Thoracic aorta (tissue), 2 donors: Measurements from ENCODE around the gene PLA2G6. TPM values are rescaled to one million over a fixed set of nuclear protein-coding genes. Genes with fewer than 3 reads are reported as not detected.

Experiments
- ATAC-seq: fragments of 150-250 bp; one replicate; pipeline ENCODE4 v1.8.0; 2017; ENCODE audit warnings: low read depth; ENCODE audit not compliant: insufficient number of reproducible peaks, low FRiP score
- DNase-seq: peaks from one replicate; pipeline ENCODE4 v3.0.0-alpha.2; 2020; ENCODE audit warnings: low spot score
- H3K27ac ChIP-seq, 2 donors: fragments of 200-600 bp; sonication (generic); 1 replicate in 1 of 2; 2 replicates in 1 of 2; pipeline ENCODE4 v1.5.1; 2016; ENCODE audit warnings: mild to moderate bottlenecking in 2 of 2, moderate library complexity in 2 of 2
- H3K27me3 ChIP-seq: fragments of 200-600 bp; sonication (generic); replicated peaks from 2 replicates; pipeline ENCODE4 v1.6.0; 2016; ENCODE audit warnings: mild to moderate bottlenecking; ENCODE audit not compliant: insufficient read depth
- H3K36me3 ChIP-seq: fragments of 200-600 bp; sonication (generic); one replicate; pipeline ENCODE4 v1.5.1; 2016
- H3K4me1 ChIP-seq, 2 donors: fragments of 200-600 bp; sonication (generic); 1 replicate in 1 of 2; 2 replicates in 1 of 2; pipeline versions ENCODE4 v1.5.1 to v1.6.0; 2016; ENCODE audit warnings: low read depth in 2 of 2, mild to moderate bottlenecking in 1 of 2; ENCODE audit not compliant: control insufficient read depth in 1 of 2
- H3K4me3 ChIP-seq: fragments of 200-600 bp; sonication (generic); 2 replicates; pipeline ENCODE4 v1.5.1; 2016; ENCODE audit warnings: mild to moderate bottlenecking
- H3K9me3 ChIP-seq: fragments of 200-600 bp; sonication (generic); 2 replicates; pipeline ENCODE4 v1.5.1; 2016
- CTCF ChIP-seq: fragments of 200-600 bp; sonication (generic); IDR thresholded peaks from one replicate; pipeline ENCODE4 v1.5.1; 2019; ENCODE audit warnings: antibody characterized with exemption
- total RNA-seq, 2 donors: library from RNA; depleted of rRNA; stranded (reverse); fragments of >200 nt; gene quantifications; one replicate each; pipeline versions ENCODE4 v1.1.0 to v1.2.3, GENCODE V29; 2016

Gene PLA2G6
- total RNA-seq = 10 to 100 TPM; 27.4 to 50.4 TPM

GRCh38 chr22:38181453-38182200 lies at the start of gene PLA2G6:
PLA2G6 (minus strand) TSS chr22:38181830; CDS start chr22:38169426, 12,404 bp downstream.
- DNase-seq = peak; percentile 94
- peak within 1 kb of the TSS; percentile 62 to 82 for H3K27ac ChIP-seq
- H3K4me3 ChIP-seq = peak within 1 kb of the TSS; percentile 76
- peak; percentile 87 for ATAC-seq
- H3K4me1 ChIP-seq = peaks cover 12 to 30% of the 10 kb centered on the region in 2 donors
- no peaks in the 10 kb centered on the region for H3K9me3 ChIP-seq
- no peak for TF ChIP-seq CTCF
- H3K36me3 ChIP-seq = no peaks in the 10 kb centered on the region
- no peaks in the 10 kb centered on the region for H3K27me3 ChIP-seq

- DNase-seq (no peak), ATAC-seq (no peak)
- Histone ChIP-seq H3K4me3 (no peak overlapping the region), H3K4me1 (peaks cover 5 to 21% of the 10 kb centered on the region in 2 donors), H3K36me3 (peaks cover 41% of the 10 kb centered on the region), H3K27ac (peak overlapping the region in 1 of 2 donors; percentile 22), H3K27me3 (no peaks in the 10 kb centered on the region), H3K9me3 (no peaks in the 10 kb centered on the region)
- TF ChIP-seq CTCF = no peak
These were observed 49.3 kb upstream of the PLA2G6 start for GRCh38 chr22:38230916-38231315.

- Histone ChIP-seq H3K27ac (peak overlapping the region; percentile 22 to 45), H3K4me1 (peaks cover 5 to 21% of the 10 kb centered on the region in 2 donors), H3K4me3 (no peak overlapping the region), H3K36me3 (peaks cover 46% of the 10 kb centered on the region), H3K9me3 (no peaks in the 10 kb centered on the region), H3K27me3 (no peaks in the 10 kb centered on the region)
- DNase-seq (no peak), ATAC-seq (no peak)
- peak; percentile 14 for TF ChIP-seq CTCF
These were observed 48.6 kb upstream of the PLA2G6 start for GRCh38 chr22:38230108-38230825.

GRCh38 chr22:38228873-38229740 lies 47.5 kb upstream of the PLA2G6 start:
- Histone ChIP-seq H3K36me3 (peaks cover 56% of the 10 kb centered on the region), H3K27me3 (no peaks in the 10 kb centered on the region), H3K4me3 (no peak overlapping the region), H3K4me1 (peaks cover 5 to 21% of the 10 kb centered on the region in 2 donors), H3K27ac (peak overlapping the region; percentile 25 to 77), H3K9me3 (no peaks in the 10 kb centered on the region)
- DNase-seq (peak; percentile 55), ATAC-seq (peak; percentile 47)
- no peak for TF ChIP-seq CTCF
